PFSK-1 (cell line): ENCODE measurements around the gene LRRC26.

Source experiments
- FOXP2 ChIP-seq: optimal IDR thresholded peaks from 2 replicates; pipeline ENCODE3; 2011; ENCODE audit warnings: borderline replicate concordance, control low read depth, inconsistent platforms; ENCODE audit not compliant: insufficient read depth; ENCODE audit errors: extremely low read length, extremely low read depth
- POLR2AphosphoS5 ChIP-seq: IDR thresholded peaks from 2 replicates; pipeline ENCODE4 v1.6.1; 2012; ENCODE audit warnings: low read depth, mild to moderate bottlenecking, control low read depth, low read length, moderate library complexity
- REST ChIP-seq, 2 experiments: IDR thresholded peaks; 2 replicates each; pipeline versions ENCODE4 v1.6.1 to v1.8.0; 2011 to 2012; ENCODE audit warnings: low read depth in 2 of 2, low read length in 2 of 2, control low read depth in 1 of 2, inconsistent platforms in 1 of 2, mild to moderate bottlenecking in 1 of 2, moderate library complexity in 1 of 2; ENCODE audit not compliant: insufficient read depth in 1 of 2
- SIN3A ChIP-seq: IDR thresholded peaks from 2 replicates; pipeline ENCODE4 v1.6.1; 2012; ENCODE audit warnings: mild to moderate bottlenecking, low read length, moderate library complexity, borderline replicate concordance; ENCODE audit not compliant: insufficient read depth
- TAF1 ChIP-seq: IDR thresholded peaks from 2 replicates; pipeline ENCODE4 v1.6.1; 2012; ENCODE audit warnings: low read length, control low read depth, borderline replicate concordance; ENCODE audit not compliant: insufficient read depth

Gene LRRC26

GRCh38 chr9:137156567-137157375, 13.1 kb downstream of the LRRC26 start:
- no peak for TF ChIP-seq SIN3A
- TF ChIP-seq POLR2AphosphoS5, result no peak
- no peak for TF ChIP-seq TAF1
- no peak for TF ChIP-seq REST (IDR thresholded peaks at IDR 0.05; ENCODE audit: insufficient read depth in 1 of 2, low read depth in 2 of 2, low read length in 2 of 2)
- no peak for TF ChIP-seq FOXP2

GRCh38 chr9:137152844-137153405, 16.9 kb downstream of the LRRC26 start:
- no peak for TF ChIP-seq FOXP2
- no peak for TF ChIP-seq POLR2AphosphoS5
- no peak for TF ChIP-seq SIN3A

GRCh38 chr9:137150617-137151457, 19.0 kb downstream of the LRRC26 start:
- no peak for TF ChIP-seq SIN3A
- no peak for TF ChIP-seq POLR2AphosphoS5
- TF ChIP-seq REST (IDR thresholded peaks at IDR 0.05; ENCODE audit: insufficient read depth in 1 of 2, low read depth in 2 of 2, low read length in 2 of 2), result no peak
- no peak for TF ChIP-seq FOXP2
- TF ChIP-seq TAF1, result no peak

GRCh38 chr9:137149942-137150616, 19.8 kb downstream of the LRRC26 start:
- TF ChIP-seq REST (IDR thresholded peaks at IDR 0.05; ENCODE audit: insufficient read depth in 1 of 2, low read depth in 2 of 2, low read length in 2 of 2) (no peak), TAF1 (no peak), POLR2AphosphoS5 (no peak), SIN3A (no peak), FOXP2 (no peak)

- TF ChIP-seq SIN3A, result no peak
- TF ChIP-seq TAF1, result no peak
- no peak for TF ChIP-seq FOXP2
- no peak for TF ChIP-seq POLR2AphosphoS5
- TF ChIP-seq REST (IDR thresholded peaks at IDR 0.05; ENCODE audit: insufficient read depth in 1 of 2, low read depth in 2 of 2, low read length in 2 of 2), result no peak
Measured at GRCh38 chr9:137149363-137149762, 20.5 kb downstream of the LRRC26 start.
